ENCODE results near the gene HBG1.

DNA sequence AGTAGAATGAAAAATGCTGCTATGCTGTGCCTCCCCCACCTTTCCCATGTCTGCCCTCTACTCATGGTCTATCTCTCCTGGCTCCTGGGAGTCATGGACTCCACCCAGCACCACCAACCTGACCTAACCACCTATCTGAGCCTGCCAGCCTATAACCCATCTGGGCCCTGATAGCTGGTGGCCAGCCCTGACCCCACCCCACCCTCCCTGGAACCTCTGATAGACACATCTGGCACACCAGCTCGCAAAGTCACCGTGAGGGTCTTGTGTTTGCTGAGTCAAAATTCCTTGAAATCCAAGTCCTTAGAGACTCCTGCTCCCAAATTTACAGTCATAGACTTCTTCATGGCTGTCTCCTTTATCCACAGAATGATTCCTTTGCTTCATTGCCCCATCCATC is 35.0 kb upstream of the HBG1 start:
- TF ChIP-seq, protein P1, sequence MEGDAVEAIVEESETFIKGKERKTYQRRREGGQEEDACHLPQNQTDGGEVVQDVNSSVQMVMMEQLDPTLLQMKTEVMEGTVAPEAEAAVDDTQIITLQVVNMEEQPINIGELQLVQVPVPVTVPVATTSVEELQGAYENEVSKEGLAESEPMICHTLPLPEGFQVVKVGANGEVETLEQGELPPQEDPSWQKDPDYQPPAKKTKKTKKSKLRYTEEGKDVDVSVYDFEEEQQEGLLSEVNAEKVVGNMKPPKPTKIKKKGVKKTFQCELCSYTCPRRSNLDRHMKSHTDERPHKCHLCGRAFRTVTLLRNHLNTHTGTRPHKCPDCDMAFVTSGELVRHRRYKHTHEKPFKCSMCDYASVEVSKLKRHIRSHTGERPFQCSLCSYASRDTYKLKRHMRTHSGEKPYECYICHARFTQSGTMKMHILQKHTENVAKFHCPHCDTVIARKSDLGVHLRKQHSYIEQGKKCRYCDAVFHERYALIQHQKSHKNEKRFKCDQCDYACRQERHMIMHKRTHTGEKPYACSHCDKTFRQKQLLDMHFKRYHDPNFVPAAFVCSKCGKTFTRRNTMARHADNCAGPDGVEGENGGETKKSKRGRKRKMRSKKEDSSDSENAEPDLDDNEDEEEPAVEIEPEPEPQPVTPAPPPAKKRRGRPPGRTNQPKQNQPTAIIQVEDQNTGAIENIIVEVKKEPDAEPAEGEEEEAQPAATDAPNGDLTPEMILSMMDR (IDR thresholded peaks at IDR 0.05): no peak
- no peak for TF ChIP-seq EP300 (IDR thresholded peaks at IDR 0.05)
- TF ChIP-seq POLR2A (IDR thresholded peaks at IDR 0.05): no peak
